Measurements from ENCODE around the gene RANBP17. TPM values are rescaled to one million over a fixed set of nuclear protein-coding genes. Genes with fewer than 3 reads are reported as not detected.
"Not testable (repeated sequence)": the region's sequence is repeated elsewhere in the genome, so short reads cannot be mapped to it uniquely, and the experiment has no call there.

Gene RANBP17
- total RNA-seq, 1 experiment from 2014 or later = 10.1 TPM

DNA sequence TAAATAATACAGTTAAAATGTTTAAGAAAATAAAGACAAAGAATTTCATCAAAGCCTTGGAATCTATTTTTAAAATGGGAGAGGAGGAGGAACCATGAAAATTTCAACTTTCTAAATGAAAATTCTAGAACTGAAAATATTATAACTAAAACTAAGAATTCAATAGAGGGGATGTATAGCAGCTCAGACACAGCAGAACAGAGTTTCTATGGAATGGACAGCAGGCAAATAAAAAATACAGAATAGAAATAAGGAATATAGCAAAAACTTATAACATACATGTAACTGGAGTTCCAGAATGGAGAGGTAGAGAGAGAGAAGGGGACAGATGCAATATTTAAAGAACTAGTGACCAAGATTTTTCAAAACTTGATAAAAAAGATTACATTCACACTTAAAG, 1.4 kb upstream of the RANBP17 start:
- H3K4me3 ChIP-seq = no peak overlapping the region
- no peaks in the 10 kb centered on the region for H3K36me3 ChIP-seq
- no peaks in the 10 kb centered on the region for H3K27me3 ChIP-seq
- peaks cover 9% of the 10 kb centered on the region for H3K9me3 ChIP-seq
- no peak for DNase-seq

DNA sequence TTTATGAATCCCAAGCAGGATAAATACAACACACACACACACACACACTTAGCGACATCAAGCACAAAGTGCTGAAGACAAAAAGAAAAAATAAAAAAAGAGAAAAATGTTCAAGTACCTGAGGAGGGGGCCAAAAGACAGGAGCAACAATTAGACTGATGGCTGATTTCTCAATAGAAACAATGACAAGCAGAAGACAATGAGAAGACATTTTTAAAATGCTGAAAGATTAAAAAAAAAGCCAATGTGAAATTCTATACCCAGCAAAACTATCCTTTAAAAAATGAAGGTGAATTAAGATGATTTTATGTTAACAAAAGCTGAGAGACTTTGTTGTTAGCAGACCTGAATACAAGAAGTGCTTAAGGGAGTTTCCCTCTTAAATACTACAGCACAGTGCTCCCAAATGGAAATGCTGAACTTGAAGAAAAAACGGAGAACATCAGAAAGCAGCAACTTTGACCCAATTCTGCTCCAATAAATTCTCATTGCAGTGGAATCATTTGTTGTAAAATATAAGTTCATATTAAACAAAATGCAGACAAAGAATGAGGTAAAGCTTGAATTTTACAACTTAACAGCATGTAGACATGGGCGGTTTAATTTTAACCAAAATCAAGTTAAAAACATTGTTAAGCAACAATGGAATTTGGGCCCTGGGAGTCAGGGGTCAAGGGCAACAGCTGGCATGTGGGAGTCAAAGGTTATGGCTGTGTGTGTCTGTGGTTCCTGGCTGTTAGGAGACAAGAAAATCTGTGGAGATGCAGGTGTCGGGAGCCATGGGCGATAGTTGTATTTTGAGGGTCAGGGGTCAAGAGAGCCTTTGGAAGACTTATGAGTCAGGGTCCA, 776 bp upstream of the RANBP17 start:
- DNase-seq = no peak
- H3K4me3 ChIP-seq = 0 out of 2 replicates have a peak overlapping the region, but pooled peaks have one; percentile 10

DNA sequence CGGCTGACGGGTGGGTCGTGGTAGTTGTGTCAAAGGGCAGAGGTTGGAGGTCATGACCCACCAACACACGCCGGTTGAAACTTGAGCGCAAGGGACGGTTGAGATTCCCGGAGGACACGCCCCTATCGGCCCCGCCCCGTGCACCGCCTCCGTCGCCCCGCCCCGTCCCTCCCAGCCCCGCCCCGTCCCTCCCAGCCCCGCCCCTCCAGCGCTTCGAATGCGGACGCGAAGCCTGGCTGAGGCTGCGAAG, 226 bp upstream of the RANBP17 start:
- peaks cover 9% of the 10 kb centered on the region for H3K9me3 ChIP-seq
- H3K27me3 ChIP-seq = no peaks in the 10 kb centered on the region
- no peak for DNase-seq
- H3K4me3 ChIP-seq = peak overlapping the region; percentile 72
- no peaks in the 10 kb centered on the region for H3K36me3 ChIP-seq

More for the DNA sequence above, 776 bp upstream of the RANBP17 start:
- Histone ChIP-seq H3K27me3 (no peaks in the 10 kb centered on the region), H3K9me3 (peaks cover 9% of the 10 kb centered on the region), H3K36me3 (no peaks in the 10 kb centered on the region)

DNA sequence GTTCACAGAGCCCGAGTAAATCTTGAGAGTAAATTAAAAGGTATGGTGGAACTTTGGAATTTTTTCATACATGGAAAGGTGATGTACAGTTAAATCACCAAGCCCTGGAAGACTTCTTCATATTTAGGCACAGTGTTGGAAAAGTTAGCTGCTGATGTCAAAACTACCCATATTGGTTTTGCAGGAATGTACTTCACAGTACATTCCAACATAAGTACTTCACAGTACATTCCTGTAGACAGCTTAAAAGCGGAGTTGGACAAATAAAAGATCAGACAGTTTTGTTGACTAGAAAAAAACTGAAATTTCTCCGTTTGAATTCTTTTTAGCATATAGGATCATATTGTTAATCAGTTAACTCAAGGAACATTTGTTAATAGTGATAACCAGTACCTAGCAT, 1.8 kb downstream of the RANBP17 start:
- Histone ChIP-seq H3K27me3 (no peaks in the 10 kb centered on the region), H3K36me3 (no peaks in the 10 kb centered on the region), H3K4me3 (no peak overlapping the region), H3K9me3 (peaks cover 9% of the 10 kb centered on the region)
- DNase-seq = no peak

DNA sequence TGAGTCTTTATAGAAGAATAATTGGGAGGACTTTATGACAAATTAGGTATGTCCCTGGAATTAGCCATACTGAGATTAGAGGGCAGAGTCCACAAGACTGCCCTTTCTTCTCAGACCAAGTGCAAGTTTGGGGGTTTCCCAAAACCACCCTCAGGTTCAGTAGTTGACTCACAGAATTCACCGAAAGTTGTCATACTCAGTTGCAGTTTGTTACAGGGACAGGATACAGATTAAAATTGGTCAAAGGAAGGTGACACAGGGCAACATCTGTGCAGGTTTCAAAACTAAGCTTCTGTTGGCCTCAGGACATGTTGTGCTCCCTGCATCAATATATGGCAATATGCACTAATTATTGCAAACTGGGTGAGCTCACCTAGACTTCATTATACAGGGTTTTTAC, 3.8 kb downstream of the RANBP17 start:
- H3K27me3 ChIP-seq = no peaks in the 10 kb centered on the region
- peaks cover 9% of the 10 kb centered on the region for H3K9me3 ChIP-seq
- peaks cover under 1% of the 10 kb centered on the region; the same call in 1 of the 2 replicates for H3K36me3 ChIP-seq
- no peak for DNase-seq
- H3K4me3 ChIP-seq = no peak overlapping the region

DNA sequence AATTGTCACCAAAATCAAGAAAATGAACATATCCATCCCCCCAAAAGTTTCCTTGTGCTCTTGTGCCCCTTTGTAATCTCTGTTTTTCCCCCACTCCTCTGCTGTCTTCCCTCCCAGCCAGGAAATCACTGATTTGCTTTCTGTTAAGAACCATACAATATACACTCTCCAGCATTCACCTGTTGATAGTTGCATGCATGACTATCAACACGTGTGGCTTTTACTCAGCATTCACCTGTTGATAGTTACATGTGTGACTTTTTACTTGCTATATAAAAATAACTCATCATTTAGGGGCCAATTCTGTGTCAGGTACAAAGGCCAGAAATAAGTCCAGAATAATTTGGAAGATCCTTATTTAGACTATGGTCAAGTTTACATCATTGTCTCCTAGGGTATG, 6.0 kb downstream of the RANBP17 start:
- DNase-seq = no peak
- Histone ChIP-seq H3K27me3 (no peaks in the 10 kb centered on the region), H3K4me3 (no peak overlapping the region), H3K36me3 (peaks cover 2% of the 10 kb centered on the region; the same call in 1 of the 2 replicates), H3K9me3 (peaks cover 13% of the 10 kb centered on the region)

DNA sequence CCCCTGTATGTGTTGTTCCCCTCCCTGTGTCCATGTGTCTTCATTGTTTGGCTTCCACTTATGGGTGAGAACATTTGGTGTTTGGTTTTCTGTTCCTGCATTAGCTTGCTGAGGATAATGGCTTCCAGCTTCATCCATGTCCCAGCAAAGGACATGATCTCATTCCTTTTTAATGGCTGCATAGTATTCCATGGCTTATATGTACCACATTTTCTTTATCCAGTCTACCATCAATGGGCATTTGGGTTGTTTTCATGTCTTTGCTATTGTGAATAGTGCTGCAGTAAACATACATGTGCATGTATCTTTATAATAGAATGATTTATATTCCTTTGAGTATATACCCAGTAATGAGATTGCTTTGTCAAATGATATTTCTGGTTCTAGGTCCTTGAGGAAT, 8.6 kb downstream of the RANBP17 start:
- not testable (repeated sequence) for H3K27me3 ChIP-seq, DNase-seq, H3K4me3 ChIP-seq, H3K36me3 ChIP-seq
- peaks cover 24% of the 10 kb centered on the region for H3K9me3 ChIP-seq

DNA sequence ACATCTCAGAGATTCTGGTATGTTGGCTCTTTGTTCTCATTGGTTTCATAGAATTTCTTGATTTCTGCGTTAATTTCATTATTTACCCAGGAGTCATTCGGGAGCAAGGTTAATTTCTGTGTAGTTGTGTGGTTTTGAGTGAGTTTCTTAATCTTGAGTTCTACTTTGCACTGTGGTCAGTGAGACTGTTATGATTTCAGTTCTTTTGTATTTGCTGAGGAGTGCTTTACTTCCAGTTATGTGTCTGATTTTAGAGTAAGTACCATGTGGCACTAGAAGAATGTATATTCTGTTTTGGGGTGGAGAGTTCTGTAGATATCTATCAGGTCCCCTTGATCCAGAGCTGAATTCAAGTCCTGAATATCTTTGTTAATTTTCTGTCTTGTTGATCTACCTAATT, 12.2 kb downstream of the RANBP17 start:
- Histone ChIP-seq H3K27me3 (no peaks in the 10 kb centered on the region), H3K36me3 (peaks cover 2% of the 10 kb centered on the region), H3K9me3 (peaks cover 25% of the 10 kb centered on the region), H3K4me3 (no peak overlapping the region)
- no peak for DNase-seq

DNA sequence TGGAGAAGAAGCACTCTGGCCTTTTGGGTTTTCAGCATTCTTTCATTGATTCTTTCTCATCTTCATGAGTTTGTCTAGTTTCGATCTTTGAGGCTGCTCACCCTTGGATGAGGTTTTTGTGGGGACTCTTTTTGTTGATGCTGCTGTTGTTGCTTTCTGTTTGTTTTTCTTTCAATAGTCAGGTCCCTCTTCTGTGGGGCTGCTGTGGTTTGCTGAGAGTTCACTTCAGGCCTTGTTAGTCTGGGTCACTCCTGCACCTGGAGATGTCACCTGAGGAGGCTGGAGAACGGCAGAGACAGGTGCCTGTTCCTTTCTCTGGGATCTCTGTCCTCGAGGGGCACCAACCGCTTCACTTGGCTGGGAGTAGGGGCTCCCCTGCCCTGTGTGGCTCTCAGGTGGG, 14.0 kb downstream of the RANBP17 start:
- H3K4me3 ChIP-seq = no peak overlapping the region
- peaks cover 3% of the 10 kb centered on the region for H3K36me3 ChIP-seq
- no peak for DNase-seq
- H3K9me3 ChIP-seq = peaks cover 23% of the 10 kb centered on the region
- no peaks in the 10 kb centered on the region for H3K27me3 ChIP-seq

DNA sequence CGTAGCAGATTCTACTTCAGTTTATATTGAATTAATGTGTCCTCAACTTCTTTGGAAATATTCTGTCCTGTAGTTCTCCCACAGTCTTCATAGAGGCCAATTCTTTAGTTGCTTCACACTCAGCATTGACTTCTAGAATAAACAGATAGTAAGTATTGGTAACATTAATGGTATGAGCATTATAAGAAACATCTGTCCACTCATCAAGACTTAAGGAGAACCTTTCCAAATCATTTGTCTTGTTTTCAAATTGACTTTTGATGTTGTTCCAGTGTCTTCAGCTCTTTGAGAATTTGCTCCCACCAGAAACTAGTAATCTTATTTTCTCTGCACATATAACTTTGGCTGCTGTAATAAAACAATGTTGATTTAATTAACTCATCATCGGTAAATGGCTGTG, 18.3 kb downstream of the RANBP17 start:
- Histone ChIP-seq H3K27me3 (no peaks in the 10 kb centered on the region), H3K9me3 (peaks cover 3% of the 10 kb centered on the region), H3K36me3 (peaks cover 3% of the 10 kb centered on the region), H3K4me3 (no peak overlapping the region)
- no peak for DNase-seq

DNA sequence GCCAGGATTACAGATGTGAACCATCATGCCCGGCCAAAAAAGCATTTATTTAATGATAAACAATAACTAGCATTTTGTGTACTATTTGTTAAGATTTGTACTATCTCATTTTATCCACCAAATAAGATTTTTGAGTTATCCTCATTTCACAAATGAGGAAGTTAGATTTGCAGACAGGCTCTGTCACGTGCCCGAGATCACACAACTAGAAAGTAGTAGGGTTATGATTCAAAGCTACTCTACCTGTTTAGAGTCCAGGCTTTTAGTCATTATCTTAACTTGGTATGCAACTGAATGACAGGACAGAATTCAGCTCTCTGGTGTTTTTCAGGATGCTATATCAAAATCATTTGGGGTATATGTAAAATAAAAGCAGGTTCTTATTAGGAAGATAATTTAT, 20.5 kb downstream of the RANBP17 start:
- Histone ChIP-seq H3K27me3 (no peaks in the 10 kb centered on the region), H3K4me3 (no peak overlapping the region), H3K9me3 (no peaks in the 10 kb centered on the region), H3K36me3 (peaks cover 12% of the 10 kb centered on the region)
- DNase-seq = no peak

DNA sequence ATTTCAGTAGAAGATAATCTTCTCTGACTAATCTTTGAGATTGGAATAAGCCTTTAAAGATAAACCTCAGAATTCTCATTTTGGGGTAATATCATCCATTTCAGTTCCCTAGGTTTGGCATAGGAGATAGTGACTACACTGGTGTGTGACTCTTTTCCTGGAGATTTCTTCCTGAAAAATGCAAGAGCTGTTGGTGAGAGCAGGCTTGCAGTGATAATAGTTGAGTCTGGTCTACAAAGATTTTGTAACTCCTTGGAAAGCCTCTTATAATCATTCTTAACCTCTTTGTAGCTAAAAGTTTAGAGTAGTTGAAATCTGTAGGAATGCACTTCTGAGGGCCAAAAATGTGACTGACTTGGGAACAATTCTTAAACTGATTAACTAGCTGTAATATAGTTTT, 23.4 kb downstream of the RANBP17 start:
- DNase-seq = no peak
- Histone ChIP-seq H3K27me3 (no peaks in the 10 kb centered on the region), H3K9me3 (no peaks in the 10 kb centered on the region), H3K4me3 (no peak overlapping the region), H3K36me3 (peaks cover 8% of the 10 kb centered on the region)

DNA sequence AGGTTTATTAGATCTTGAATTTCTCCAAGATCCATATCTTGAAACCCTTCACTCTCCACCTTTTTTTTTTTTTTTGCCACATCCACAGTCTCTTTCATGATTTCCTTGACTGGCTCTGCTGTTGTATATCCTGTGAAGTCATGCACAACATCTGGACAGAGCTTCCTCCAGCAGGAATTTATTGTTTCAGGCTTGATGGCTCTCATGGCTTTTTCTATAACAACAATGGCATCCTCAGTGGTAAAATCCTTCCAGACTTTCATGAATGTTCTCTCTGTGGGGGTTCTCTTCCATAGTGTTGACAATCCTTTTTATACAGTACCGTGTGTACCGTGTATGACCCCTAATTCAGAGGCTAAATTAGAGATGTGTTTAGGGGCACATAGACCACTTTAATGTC, 24.0 kb downstream of the RANBP17 start:
- DNase-seq = no peak
- no peaks in the 10 kb centered on the region for H3K9me3 ChIP-seq
- H3K4me3 ChIP-seq = no peak overlapping the region
- no peaks in the 10 kb centered on the region for H3K27me3 ChIP-seq
- H3K36me3 ChIP-seq = peaks cover 8% of the 10 kb centered on the region

DNA sequence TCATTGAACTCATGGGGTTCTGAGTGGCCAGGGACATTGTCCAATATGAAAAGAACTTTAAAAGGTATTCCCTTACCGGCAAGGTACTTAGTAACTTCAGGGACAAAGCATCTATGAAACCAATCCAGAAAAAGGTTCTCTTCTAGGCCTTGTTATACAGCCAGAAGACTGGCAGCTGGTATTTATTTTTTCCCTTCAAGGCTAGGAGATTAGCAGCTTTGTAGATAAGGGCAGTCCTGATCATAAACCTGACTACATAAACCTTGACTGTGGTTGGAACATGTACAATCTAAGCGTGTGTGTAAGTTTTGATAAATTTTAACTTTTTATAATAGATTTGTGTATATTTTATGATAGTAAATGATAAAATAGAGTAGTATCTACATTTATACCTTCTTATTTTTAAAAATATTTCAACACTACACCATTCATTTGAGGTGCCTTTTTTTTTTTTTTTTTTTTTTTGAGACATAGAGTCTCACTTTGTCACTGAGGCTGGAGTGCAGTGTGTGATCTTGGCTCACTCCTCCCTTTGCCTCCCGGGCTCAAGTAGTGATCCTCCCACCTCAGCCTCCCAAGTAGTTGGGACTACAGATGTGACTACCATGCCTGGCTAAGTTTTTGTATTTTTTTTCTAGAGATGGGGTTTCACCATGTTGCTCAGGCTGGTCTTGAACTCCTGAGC, 24.5 kb downstream of the RANBP17 start:
- Histone ChIP-seq H3K4me3 (no peak overlapping the region), H3K9me3 (no peaks in the 10 kb centered on the region; the same call in 1 of the 2 replicates), H3K27me3 (no peaks in the 10 kb centered on the region), H3K36me3 (peaks cover 8% of the 10 kb centered on the region)
- no peak for DNase-seq

DNA sequence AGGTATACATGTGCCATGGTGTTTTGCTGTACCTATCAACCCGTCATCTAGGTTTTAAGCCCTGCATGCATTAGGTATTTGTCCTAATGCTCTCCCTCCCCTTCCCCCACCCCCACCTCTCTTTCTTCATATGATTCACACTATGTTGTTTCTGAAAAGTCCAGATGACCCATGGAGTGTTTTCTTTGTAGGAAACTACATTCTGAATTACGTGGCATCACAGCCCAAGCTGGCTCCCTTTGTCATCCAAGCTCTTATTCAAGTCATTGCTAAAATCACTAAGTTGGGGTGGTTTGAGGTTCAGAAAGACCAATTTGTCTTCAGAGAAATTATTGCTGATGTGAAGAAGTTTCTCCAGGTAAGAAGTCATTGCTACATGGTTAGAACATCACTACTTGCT, 30.4 kb downstream of the RANBP17 start:
- Histone ChIP-seq H3K27me3 (no peaks in the 10 kb centered on the region), H3K9me3 (peaks cover 4% of the 10 kb centered on the region; the same call in 1 of the 2 replicates), H3K36me3 (peaks cover 7% of the 10 kb centered on the region), H3K4me3 (no peak overlapping the region)
- peak; percentile 37 for DNase-seq

DNA sequence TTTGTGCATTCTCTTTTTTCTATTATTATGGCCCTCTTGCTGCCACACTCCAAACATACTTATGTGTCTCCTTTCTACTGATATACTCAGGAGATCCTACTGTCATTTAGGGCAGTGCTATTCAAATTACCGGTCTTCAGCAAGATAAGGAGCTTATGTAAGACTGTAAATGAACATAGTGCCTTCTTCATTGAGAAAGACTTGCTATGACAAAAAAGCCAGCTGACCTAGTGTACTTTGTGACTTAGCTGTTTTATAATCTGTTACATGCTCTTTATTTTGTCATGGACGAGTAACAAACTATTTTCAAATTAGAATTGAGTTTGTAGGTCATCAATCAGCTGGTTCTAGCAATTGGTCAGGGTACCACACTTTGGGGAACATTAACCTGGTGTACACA, 32.8 kb downstream of the RANBP17 start:
- H3K9me3 ChIP-seq = peaks cover 10% of the 10 kb centered on the region
- no peak for DNase-seq
- H3K36me3 ChIP-seq = peaks cover 11% of the 10 kb centered on the region
- H3K27me3 ChIP-seq = no peaks in the 10 kb centered on the region
- no peak overlapping the region for H3K4me3 ChIP-seq

DNA sequence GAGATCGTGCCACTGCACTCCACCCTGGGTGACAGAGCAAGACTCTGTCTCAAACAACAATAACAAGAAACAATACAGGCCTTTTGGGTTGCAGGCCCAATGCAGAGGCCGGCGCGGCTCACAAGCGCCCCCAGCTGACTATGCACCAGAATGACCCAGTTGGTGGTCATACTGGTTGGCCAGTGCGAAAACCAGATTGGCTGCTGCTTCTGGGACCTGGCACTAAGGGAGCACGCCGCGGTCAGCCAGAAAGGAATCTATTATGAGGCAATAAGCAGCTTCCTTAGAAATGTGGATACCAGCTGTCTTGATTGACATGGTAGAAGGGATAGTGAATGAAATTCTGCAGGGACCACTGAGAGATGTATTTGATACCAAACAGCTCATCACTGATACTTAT, 35.0 kb downstream of the RANBP17 start:
- Histone ChIP-seq H3K4me3 (no peak overlapping the region), H3K36me3 (peaks cover 14% of the 10 kb centered on the region), H3K27me3 (no peaks in the 10 kb centered on the region), H3K9me3 (peaks cover 15% of the 10 kb centered on the region)
- DNase-seq = peak; percentile 79

DNA sequence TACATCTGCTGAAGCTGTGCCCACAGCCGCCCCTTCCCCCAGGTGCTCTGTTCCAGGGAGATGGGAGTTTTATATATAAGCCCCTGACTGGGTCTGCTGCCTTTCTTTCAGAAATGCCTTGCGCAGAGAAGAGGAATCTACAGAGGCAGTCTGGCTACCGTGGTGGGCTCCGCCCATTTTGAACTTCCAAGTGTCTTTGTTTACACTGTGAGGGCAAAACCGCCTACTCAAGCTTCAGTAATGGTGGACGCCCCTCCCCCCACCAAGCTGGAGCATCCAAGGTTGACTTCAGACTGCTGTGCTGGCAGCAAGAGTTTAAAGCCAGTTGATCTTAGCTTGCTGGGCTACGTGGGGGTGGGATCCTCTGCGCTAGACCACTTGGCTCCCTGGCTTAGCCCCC, 41.3 kb downstream of the RANBP17 start:
- no peak overlapping the region for H3K4me3 ChIP-seq
- H3K27me3 ChIP-seq = no peaks in the 10 kb centered on the region
- DNase-seq = no peak
- peaks cover 10% of the 10 kb centered on the region for H3K9me3 ChIP-seq
- peaks cover 17% of the 10 kb centered on the region for H3K36me3 ChIP-seq

Data from MG63 (cell line).